SH-SY5Y (cell line): ENCODE measurements around the gene PRAMEF1.

Experiments
- GATA2 ChIP-seq: IDR thresholded peaks from 2 replicates; pipeline ENCODE4 v1.6.1; 2011; ENCODE audit warnings: mild to moderate bottlenecking, low read depth, low read length
- GATA3 ChIP-seq: IDR thresholded peaks from 2 replicates; pipeline ENCODE4 v1.6.1; 2011; ENCODE audit warnings: low read depth, mild to moderate bottlenecking, low read length, moderate library complexity

DNA sequence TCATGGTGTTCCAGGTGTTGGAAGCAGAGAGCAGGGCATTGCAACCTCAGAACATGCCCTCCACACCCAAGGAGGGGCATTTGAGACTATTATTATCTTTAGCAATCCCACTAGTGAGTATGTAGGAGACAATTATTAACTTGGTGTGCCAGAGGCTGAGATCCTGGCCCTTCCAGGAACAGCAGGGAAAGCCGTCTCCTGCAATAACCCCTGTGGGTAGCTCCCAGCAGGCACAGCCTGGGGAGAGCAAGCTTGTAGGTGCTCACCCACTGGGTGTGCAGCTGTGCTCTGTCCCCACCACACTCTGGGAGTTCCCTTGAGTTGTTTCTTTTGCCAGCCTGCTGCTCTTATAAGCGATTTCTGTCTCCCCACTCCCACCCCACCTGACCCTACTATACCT is 34.9 kb upstream of the PRAMEF1 start:
- TF ChIP-seq GATA2 (no peak), GATA3 (no peak)
